ENCODE measurements around the gene TMEM255B. TPM values are rescaled to one million over a fixed set of nuclear protein-coding genes. Genes with fewer than 3 reads are reported as not detected.

TMEM255B gene
- total RNA-seq, 1 experiment from 2014 or later, result 0.81 TPM

- no peak for DNase-seq (ENCODE audit: low spot score)
Observed at GRCh38 chr13:113859311-113860050, 100.5 kb downstream of the TMEM255B start.

- DNase-seq (ENCODE audit: low spot score), result peak; percentile 46
Observed at GRCh38 chr13:113860051-113860664, 101.1 kb downstream of the TMEM255B start.

- no peak for DNase-seq (ENCODE audit: low spot score)
Observed at GRCh38 chr13:113860665-113861432, 101.8 kb downstream of the TMEM255B start.

- no peak for DNase-seq (ENCODE audit: low spot score)
Observed at GRCh38 chr13:113861433-113862030, 102.5 kb downstream of the TMEM255B start.

GRCh38 chr13:113862191-113862930, 103.3 kb downstream of the TMEM255B start:
- DNase-seq (ENCODE audit: low spot score), result no peak

GRCh38 chr13:113862931-113863523, 104.0 kb downstream of the TMEM255B start:
- DNase-seq (ENCODE audit: low spot score), result no peak

GRCh38 chr13:113863524-113864272, 104.7 kb downstream of the TMEM255B start, which contains the start of gene GAS6:
Gene GAS6, minus strand, starts transcription at chr13:113864076. Its CDS starts 156 bp downstream, at chr13:113863920.
- DNase-seq (ENCODE audit: low spot score), result no peak

GRCh38 chr13:113864273-113864890, 105.4 kb downstream of the TMEM255B start:
- DNase-seq (ENCODE audit: low spot score), result no peak

- no peak for DNase-seq (ENCODE audit: low spot score)
Observed at GRCh38 chr13:113865427-113865826, 106.4 kb downstream of the TMEM255B start.

Other genes with a start within 250 kb of the TMEM255B start
- 164 and 177 TPM in 2 replicates for gene TFDP1, start 174.5 kb upstream of the TMEM255B start, total RNA-seq (2014; rRNA removed; shearing (Covaris generic))
- not detected in 2 replicates for gene ATP4B, start 101.0 kb upstream of the TMEM255B start, total RNA-seq (2014; rRNA removed; shearing (Covaris generic))
- gene GRK1, start 92.0 kb upstream of the TMEM255B start, total RNA-seq (2014; rRNA removed; shearing (Covaris generic)), result 0.13 TPM in 1 of 2 replicates, not detected in the other
- gene GAS6, start 104.8 kb downstream of the TMEM255B start, total RNA-seq (2014; rRNA removed; shearing (Covaris generic)), result 1.3 and 1.4 TPM in 2 replicates
- gene C13orf46, start 214.8 kb downstream of the TMEM255B start, total RNA-seq (2014; rRNA removed; shearing (Covaris generic)), result 0.38 and 0.60 TPM in 2 replicates

Data from HT-29 (cell line).